WI38 (cell line): Measurements from ENCODE around the gene MRPL11.
"Not testable (repeated sequence)": the region's sequence is repeated elsewhere in the genome, so short reads cannot be mapped to it uniquely, and the experiment has no call there.

Experiments used
- H3K4me3 ChIP-seq: 2 replicates; pipeline ENCODE4 v1.5.1; 2011; ENCODE audit warnings: low read depth, mild to moderate bottlenecking, control low read depth, low read length
- TF ChIP-seq, protein P1 (sequence below): IDR thresholded peaks from 2 replicates; pipeline ENCODE4 v1.5.1; 2012; ENCODE audit warnings: low read depth, mild to moderate bottlenecking, control low read depth, low read length

Gene MRPL11

DNA sequence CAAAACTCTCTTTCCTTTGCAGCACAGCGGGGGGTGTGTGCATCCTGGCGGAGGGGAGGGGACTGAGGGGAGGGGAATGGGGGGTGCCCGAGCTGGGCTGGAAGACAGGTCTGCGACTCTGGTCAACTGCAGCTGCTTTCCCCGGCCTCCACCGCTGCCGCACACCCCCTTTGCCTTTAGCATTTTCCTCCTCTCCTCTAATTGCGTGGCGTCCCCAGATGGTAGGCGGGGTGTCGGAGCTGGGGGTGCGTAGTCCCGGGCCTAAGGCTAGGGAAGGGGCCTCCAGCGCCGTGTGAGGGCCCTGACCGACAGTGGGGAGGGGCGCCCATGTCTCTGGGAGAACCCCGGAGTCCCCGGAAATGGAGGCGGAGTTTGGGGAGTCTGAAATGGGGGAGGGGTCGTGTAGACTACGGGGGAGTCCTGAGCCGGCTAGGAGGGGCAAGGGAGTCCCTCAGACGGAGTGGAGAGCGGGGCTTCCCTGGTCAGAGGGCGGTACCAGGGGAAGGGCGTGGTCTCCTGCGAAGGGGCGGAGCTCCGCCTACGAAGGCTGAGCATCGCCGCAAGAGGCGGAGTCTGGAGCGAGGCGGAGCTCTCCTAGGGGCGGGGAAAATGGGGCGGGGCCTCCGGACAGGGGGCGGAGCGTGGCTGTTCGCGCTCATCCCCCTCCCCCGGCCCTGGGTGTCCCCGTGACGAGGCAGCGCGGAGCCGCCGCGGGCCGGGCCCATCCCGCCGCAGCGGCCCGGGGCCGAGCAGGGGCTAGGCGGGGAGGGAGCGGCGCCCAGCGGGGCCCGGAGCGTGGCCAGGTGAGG is 27.8 kb upstream of the MRPL11 start, which contains the start of gene PELI3:
Gene PELI3, plus strand, starts transcription at position 681 of the 809 bp plus-strand sequence. CDS start 1,224 bp downstream, outside the sequence.
- TF ChIP-seq, protein P1, sequence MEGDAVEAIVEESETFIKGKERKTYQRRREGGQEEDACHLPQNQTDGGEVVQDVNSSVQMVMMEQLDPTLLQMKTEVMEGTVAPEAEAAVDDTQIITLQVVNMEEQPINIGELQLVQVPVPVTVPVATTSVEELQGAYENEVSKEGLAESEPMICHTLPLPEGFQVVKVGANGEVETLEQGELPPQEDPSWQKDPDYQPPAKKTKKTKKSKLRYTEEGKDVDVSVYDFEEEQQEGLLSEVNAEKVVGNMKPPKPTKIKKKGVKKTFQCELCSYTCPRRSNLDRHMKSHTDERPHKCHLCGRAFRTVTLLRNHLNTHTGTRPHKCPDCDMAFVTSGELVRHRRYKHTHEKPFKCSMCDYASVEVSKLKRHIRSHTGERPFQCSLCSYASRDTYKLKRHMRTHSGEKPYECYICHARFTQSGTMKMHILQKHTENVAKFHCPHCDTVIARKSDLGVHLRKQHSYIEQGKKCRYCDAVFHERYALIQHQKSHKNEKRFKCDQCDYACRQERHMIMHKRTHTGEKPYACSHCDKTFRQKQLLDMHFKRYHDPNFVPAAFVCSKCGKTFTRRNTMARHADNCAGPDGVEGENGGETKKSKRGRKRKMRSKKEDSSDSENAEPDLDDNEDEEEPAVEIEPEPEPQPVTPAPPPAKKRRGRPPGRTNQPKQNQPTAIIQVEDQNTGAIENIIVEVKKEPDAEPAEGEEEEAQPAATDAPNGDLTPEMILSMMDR: no peak
- H3K4me3 ChIP-seq: peak within 1 kb of the TSS; percentile 62

DNA sequence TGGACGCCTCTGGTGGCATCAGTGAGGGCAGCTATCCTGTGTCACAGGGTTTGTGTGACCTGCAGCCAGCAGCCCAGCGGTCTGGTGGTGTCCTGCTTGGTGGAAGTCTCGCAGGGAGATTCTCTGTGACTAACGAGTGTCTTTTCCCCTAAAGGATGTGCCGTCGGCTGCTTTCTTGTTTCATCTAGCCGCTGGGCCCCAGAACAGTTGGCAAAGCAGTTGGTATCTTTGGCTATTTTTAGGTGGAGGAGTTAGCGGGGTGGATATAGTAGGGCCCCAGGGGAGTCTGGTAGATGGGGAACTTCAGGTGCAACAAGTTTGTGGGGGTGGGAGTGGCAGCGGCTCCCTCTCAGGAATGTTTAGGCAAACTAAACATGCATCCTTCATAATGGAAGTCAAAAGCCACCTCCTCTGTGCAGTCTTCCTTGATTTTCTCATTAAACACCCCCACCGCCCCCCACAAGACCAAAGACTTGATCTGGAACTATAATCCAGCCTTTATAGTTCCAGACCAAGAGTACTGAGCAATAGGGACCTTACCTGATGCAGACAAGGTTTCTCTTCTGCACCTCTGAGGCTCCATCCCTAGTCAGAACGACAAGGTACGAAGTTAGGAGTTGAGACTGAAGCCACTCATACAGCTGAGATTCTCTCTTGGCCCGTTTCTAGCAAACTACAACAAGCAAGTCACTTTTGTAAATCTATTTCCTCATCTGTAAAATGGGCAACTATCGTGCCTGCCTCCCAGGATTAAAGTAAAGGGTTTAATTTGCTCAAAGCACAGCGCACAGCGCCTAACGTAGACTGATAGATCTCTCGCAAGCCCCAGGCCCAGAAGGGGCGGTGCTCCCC is 27.0 kb upstream of the MRPL11 start:
- peak overlapping the region; percentile 62 for H3K4me3 ChIP-seq
- TF ChIP-seq, protein P1: no peak

DNA sequence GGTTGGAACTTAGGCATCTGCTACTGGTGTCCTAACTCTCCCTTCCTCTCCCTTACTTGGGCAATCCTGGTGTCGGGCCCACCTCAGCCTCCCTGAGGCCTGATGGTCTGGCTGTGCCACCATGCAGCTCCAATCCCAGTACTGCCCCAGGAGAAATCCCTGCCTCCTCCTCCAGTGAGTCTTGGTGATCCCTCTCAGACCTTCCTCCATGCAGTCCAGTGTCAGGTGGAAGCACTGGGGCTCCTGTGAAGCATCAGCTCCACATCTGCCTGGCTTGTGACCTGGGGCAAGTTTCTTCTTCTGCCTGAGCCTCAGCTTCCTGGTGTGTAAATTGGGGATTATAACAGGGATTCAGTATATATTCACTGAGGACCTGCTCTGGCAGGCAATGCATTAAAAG is 26.3 kb upstream of the MRPL11 start:
- H3K4me3 ChIP-seq: no peak overlapping the region
- TF ChIP-seq, protein P1: no peak

DNA sequence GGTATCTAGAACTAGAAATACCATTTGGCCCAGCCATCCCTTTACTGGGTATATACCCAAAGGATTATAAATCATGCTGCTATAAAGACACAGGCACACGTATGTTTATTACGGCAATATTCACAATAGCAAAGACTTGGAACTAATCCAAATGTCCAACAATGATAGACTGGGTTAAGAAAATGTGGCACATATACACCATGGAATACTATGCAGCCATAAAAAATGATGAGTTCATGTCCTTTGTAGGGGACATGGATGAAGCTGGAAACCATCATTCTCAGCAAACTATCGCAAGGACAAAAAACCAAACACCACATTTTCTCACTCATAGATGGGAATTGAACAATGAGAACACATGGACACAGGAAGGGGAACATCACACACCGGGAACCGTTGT is 25.5 kb upstream of the MRPL11 start:
- not testable (repeated sequence) for H3K4me3 ChIP-seq

DNA sequence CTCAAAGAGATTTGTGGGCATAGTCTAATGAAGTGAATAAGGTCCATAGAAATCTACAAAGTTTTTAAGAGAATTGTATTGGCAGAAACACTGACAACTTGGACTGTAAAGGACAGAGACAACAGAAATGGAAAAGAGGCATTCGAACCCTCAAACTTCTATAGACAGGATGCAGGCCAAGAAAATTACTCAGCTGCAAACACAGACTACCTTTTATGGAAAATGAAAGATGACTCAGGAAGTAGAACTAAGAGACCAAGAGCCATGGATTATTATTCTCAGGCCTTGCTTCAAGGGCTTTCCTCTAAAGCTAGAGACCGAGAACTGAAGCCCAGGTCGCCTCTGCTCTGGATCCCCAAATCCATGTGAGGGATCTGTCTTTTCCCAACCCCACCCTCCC is 24.3 kb upstream of the MRPL11 start:
- no peak overlapping the region for H3K4me3 ChIP-seq
- TF ChIP-seq, protein P1: no peak

DNA sequence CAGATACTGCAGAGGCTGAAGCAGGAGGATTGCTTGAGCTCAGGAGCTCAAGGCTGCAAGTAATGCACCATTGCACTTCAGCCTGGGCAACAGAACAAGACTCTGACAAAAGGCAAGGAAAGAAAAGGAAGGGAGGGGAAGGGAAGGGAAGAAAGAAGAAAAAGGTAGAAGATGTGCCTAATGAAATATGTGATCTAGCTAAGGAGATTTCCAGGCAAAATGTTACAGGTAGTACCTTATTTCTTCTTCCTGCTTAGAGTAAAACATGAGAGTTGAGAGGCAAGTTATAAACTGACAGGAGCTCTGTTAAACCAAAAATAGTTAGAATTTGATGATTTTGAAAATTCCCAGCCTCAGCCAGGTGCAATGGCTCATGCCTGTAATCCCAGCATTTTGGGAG is 23.4 kb upstream of the MRPL11 start:
- TF ChIP-seq, protein P1: no peak

DNA sequence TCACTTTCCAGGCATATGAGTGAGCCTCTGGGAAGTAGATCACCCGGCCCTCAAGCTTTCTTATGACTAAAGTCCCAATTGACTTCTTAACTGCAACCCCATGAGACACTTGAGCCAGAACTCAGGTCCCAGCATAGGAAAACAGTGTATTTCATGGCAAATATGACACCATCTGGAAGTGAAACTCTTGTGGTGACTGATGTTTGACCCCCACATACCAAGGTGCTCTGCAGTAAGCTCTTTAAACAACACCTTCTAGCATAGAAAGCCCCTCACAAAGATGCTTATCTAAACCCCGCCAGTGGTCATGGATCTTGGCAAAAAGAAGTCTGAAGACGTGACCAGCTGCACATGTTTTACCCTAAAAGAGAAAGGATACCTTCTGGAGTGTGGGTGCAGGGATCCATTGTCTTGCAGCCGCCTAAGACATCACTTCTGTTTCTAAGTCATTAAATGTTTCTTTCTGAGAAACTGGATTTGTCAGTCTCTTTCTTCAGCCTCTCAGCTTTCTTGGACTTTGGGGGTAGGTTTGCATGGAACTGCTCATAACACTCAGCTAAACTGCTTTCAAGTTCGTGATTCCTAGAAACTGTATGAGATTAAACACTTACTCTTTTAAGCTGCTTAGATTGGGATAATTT is 20.6 kb upstream of the MRPL11 start:
- TF ChIP-seq, protein P1: no peak
- no peak overlapping the region for H3K4me3 ChIP-seq

More for the DNA sequence above, 23.4 kb upstream of the MRPL11 start:
- no peak overlapping the region for H3K4me3 ChIP-seq
